ENCODE measurements around the gene C11orf86. TPM values are rescaled to one million over a fixed set of nuclear protein-coding genes. Genes with fewer than 3 reads are reported as not detected.

The C11orf86 gene
- total and polyA plus RNA-seq, 11 donors = not detected

DNA sequence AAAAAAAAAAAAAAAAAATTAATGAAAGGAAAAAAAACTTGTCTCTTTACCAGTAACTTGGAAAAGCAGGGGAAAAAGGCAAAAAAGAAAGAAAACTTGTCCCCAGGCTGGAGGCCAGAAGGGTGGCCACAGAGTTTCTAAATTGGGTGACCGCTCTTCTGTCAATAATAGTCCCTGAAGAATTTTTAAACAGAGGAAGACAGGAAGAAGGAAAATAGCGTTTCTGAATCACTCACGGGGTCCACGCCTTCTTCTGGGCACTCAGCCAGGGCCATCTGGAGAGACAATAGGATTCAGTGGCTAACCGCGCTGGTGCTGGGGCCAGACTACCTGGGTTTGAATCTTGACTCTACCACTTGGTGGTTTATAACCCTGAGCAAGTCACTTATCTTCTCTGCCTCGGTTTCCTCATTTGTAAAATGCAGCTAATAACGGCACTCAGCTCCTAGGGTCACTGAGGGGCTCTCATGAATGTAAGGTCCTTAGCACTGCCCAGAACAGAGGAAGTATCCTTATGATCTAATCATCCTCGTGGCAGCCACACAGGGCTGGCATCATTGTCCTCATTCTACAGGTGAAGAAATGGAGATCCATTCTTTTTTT, 7.0 kb downstream of the C11orf86 start:
- intact Hi-C loops (cut with DNase I) = no loop called here
- WGBS, 4 donors = 19 to 24% (median 22%) methylated on average over 9 of the region's 9 CpGs
- TF ChIP-seq POLR2A (IDR thresholded peaks at IDR 0.05) = no peak
- TF ChIP-seq, protein P1, sequence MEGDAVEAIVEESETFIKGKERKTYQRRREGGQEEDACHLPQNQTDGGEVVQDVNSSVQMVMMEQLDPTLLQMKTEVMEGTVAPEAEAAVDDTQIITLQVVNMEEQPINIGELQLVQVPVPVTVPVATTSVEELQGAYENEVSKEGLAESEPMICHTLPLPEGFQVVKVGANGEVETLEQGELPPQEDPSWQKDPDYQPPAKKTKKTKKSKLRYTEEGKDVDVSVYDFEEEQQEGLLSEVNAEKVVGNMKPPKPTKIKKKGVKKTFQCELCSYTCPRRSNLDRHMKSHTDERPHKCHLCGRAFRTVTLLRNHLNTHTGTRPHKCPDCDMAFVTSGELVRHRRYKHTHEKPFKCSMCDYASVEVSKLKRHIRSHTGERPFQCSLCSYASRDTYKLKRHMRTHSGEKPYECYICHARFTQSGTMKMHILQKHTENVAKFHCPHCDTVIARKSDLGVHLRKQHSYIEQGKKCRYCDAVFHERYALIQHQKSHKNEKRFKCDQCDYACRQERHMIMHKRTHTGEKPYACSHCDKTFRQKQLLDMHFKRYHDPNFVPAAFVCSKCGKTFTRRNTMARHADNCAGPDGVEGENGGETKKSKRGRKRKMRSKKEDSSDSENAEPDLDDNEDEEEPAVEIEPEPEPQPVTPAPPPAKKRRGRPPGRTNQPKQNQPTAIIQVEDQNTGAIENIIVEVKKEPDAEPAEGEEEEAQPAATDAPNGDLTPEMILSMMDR (IDR thresholded peaks at IDR 0.05) = no peak
- no peaks in the 10 kb centered on the region for H3K36me3 ChIP-seq
- no peak overlapping the region for H3K4me3 ChIP-seq
- ATAC-seq = peak in 3 of 4 donors; percentile 43 to 79 (median 50)
- H3K27ac ChIP-seq = peak overlapping the region in 4 of 12 donors; percentile 12 to 39 (median 17)
- H3K9me3 ChIP-seq = peaks cover 0 to 13% (median 8%) of the 10 kb centered on the region in 12 donors
- H3K4me1 ChIP-seq = peaks cover 0 to 25% (median 12%) of the 10 kb centered on the region in 12 donors
- H3K27me3 ChIP-seq = no peaks in the 10 kb centered on the region
- peak; percentile 87 to 92 (median 90) for DNase-seq

DNA sequence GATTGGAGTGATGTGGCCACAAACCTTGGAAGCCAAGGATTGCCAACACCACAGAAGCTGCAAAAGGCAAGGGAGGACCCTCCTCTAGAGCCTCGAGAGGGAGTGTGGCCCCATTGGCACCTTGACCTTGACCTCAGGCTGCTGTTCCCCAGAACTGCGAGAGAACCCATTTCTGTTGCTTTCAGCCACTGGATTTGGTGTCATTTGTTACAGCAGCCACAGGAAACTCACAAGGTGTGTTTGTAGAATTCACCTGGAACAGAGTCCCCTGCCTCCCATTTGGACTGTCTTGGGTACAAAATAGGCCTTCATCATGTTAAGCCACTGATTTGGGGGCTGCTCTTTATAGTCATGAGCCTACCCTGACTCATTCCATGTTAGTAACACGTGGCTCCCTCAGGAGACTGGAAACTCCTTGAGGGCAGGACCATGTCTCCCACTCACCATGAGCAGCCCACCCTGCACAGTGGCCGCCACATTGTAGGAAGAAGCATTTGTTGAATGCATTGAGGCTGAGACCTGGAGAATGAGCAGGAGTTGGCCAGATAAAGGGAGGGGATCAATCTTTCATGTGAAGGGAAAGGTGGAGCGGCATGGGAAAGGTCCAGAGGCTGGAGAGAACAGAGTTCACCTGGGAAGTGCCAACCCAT, 8.3 kb downstream of the C11orf86 start:
- H3K27me3 ChIP-seq = no peaks in the 10 kb centered on the region
- intact Hi-C loops (cut with DNase I) = no loop called here
- no peak overlapping the region for H3K4me3 ChIP-seq
- peaks cover 0 to 30% (median 12%) of the 10 kb centered on the region in 12 donors for H3K4me1 ChIP-seq
- 83 to 98% (median 94%) methylated on average over 3 to 5 of the region's 5 CpGs for WGBS, 4 donors
- no peak overlapping the region for H3K27ac ChIP-seq
- DNase-seq (no peak), ATAC-seq (no peak)
- TF ChIP-seq, protein P1 (IDR thresholded peaks at IDR 0.05) = no peak
- no peak for TF ChIP-seq POLR2A (IDR thresholded peaks at IDR 0.05)
- no peaks in the 10 kb centered on the region for H3K36me3 ChIP-seq
- peaks cover 0 to 13% (median 8%) of the 10 kb centered on the region in 12 donors for H3K9me3 ChIP-seq

GRCh38 chr11:66985508-66986177, 10.5 kb downstream of the C11orf86 start:
- TF ChIP-seq, protein P1 (IDR thresholded peaks at IDR 0.05) = no peak
- TF ChIP-seq POLR2A (IDR thresholded peaks at IDR 0.05) = no peak
- peak in 4 of 5 donors; percentile 52 to 86 (median 82) for DNase-seq
- Histone ChIP-seq H3K4me3 (no peak overlapping the region), H3K27ac (peak overlapping the region in 1 of 12 donors; percentile 31), H3K27me3 (no peaks in the 10 kb centered on the region), H3K9me3 (no peaks in the 10 kb centered on the region), H3K4me1 (peaks cover 0 to 30% (median 12%) of the 10 kb centered on the region in 12 donors), H3K36me3 (no peaks in the 10 kb centered on the region)
- intact Hi-C loops (cut with DNase I) = no loop called here
- peak; percentile 86 to 94 (median 92) for ATAC-seq
- WGBS, 4 donors = 65 to 80% (median 70%) methylated on average over 8 of the region's 8 CpGs

DNA sequence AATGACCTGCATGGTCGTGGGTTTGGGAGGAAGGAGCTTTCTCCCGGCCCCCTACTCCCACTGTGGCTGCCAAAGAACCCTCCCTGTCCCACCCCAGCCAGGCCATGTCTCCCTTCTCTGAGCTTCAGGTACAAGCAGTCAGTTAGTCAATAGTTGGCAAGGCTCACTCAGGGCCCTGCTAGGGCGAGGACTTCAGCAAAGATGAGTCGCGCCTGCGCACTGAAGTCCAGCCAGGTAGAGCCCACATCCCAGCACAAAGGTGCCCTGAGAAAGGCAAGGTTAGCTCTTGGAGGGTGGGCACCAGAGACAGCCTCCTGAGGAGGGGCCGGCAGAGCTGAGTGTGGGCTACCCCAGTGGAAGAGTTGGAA, 11.1 kb downstream of the C11orf86 start:
- no peaks in the 10 kb centered on the region for H3K36me3 ChIP-seq
- no peaks in the 10 kb centered on the region for H3K9me3 ChIP-seq
- peak overlapping the region in 1 of 12 donors; percentile 31 for H3K27ac ChIP-seq
- TF ChIP-seq, protein P1 (IDR thresholded peaks at IDR 0.05) = no peak
- no peak for TF ChIP-seq POLR2A (IDR thresholded peaks at IDR 0.05)
- 84 to 90% (median 89%) methylated on average over 7 of the region's 7 CpGs for WGBS, 4 donors
- H3K27me3 ChIP-seq = no peaks in the 10 kb centered on the region
- DNase-seq (no peak), ATAC-seq (peak in 2 of 4 donors; percentile 3 to 17)
- no peak overlapping the region for H3K4me3 ChIP-seq
- intact Hi-C loops (cut with DNase I) = no loop called here
- peaks cover 0 to 28% (median 12%) of the 10 kb centered on the region in 12 donors for H3K4me1 ChIP-seq

Measured in heart left ventricle (tissue), 16 donors.